Adrenal gland (tissue), 12 donors: ENCODE results near the gene MAST4. TPM values are rescaled to one million over a fixed set of nuclear protein-coding genes. Genes with fewer than 3 reads are reported as not detected.

ENCODE experiments used
- DNase-seq, 7 donors: peaks; one replicate each; pipeline ENCODE4 v3.0.0-alpha.2; 2019 to 2020
- H3K27ac ChIP-seq, 5 donors: fragments of 200-600 bp; sonication (generic) in 4 of 5; 1 replicate in 3 of 5; 2 replicates in 2 of 5; pipeline versions ENCODE4 v1.5.1 to v1.8.0; 2016 to 2020; ENCODE audit warnings: mild to moderate bottlenecking in 1 of 5
- H3K27me3 ChIP-seq: fragments of 200-600 bp; 2 replicates; pipeline ENCODE4 v1.8.0; 2021
- H3K36me3 ChIP-seq, 2 donors: fragments of 200-600 bp; replicated peaks in 1 of 2; 1 replicate in 1 of 2; 2 replicates in 1 of 2; pipeline versions ENCODE4 v1.5.1 to v1.8.0; 2018 to 2022
- H3K4me1 ChIP-seq, 2 donors: fragments of 200-600 bp; replicated peaks in 1 of 2; 1 replicate in 1 of 2; 2 replicates in 1 of 2; pipeline versions ENCODE4 v1.5.1 to v1.8.0; 2018 to 2021
- H3K4me3 ChIP-seq, 4 donors: fragments of 200-600 bp; sonication (generic) in 3 of 4; one replicate each; pipeline ENCODE4 v1.5.1; 2016 to 2018
- H3K9me3 ChIP-seq, 3 donors: fragments of 200-600 bp; sonication (generic) in 1 of 3; replicated peaks in 1 of 3; 1 replicate in 2 of 3; 2 replicates in 1 of 3; pipeline versions ENCODE4 v1.5.1 to v1.8.0; 2016 to 2021
- POLR2A ChIP-seq, 2 donors: fragments of 450-650 bp; IDR thresholded peaks; one replicate each; pipeline ENCODE4 v1.6.1; 2017; ENCODE audit warnings: antibody characterized with exemption in 2 of 2, mild to moderate bottlenecking in 2 of 2, moderate library complexity in 1 of 2
- WGBS, 4 donors: extraction: QIAGEN DNeasy Blood & Tissue Kit in 2 of 4; methylation state at CpG; one replicate each; pipeline versions ENCODE4 v1.1.5 to v1.1.7; 2013 to 2017; 5-methylcytosine and 5-hydroxymethylcytosine counted together
- intact Hi-C, 2 donors: fragments of 100-400 bp; cut with DNase I; formaldehyde crosslinking; loops; one replicate each; pipeline versions ENCODE4 v1.14.1 to v1.15.0; 2022 to 2023
- polyA plus RNA-seq, 3 donors: library from polyadenylated mRNA; stranded (reverse); fragments of 200-250 nt in 2 of 3; fragments of 350-450 nt in 1 of 3; fragmentation: Illumina TruSeq in 1 of 3; extraction: RNeasy Lipid Tissue Mini Kit (QIAGEN cat#74804) in 1 of 3; gene quantifications; one replicate each; pipeline ENCODE4 v1.2.3, GENCODE V29; 2013 to 2014
- total RNA-seq, 9 donors: library from RNA; depleted of rRNA in 4 of 9; stranded (reverse); fragments of >200 nt in 4 of 9; fragments of 120-200 nt in 1 of 9; fragmentation: NEBNext Ultra II Directional in 1 of 9; extraction: Animal tissue kit (Norgen Biotek cat#: 25700) in 1 of 9; gene quantifications; one replicate each; pipeline versions ENCODE4 v1.1.0 to v1.2.4, GENCODE V29; 2013 to 2023
- TF ChIP-seq, protein P1 (sequence below), 6 experiments: fragments of 450-650 bp in 4 of 6; fragments of 200-600 bp in 2 of 6; sonication (generic) in 1 of 6; IDR thresholded peaks; 1 replicate in 5 of 6; 2 replicates in 1 of 6; pipeline versions ENCODE4 v1.5.1 to v1.8.0; 2016 to 2021; ENCODE audit warnings: antibody characterized with exemption in 6 of 6, mild to moderate bottlenecking in 2 of 6, moderate library complexity in 1 of 6
- donor health status: healthy with polysubstance abuse.
- donor health status: Bipolar disorder and iron deficiency.
- donor health status: DM: yes; HTN: yes; CAD: no.
- donor health status: DM: no; HTN: no; CAD: no.
- donor health status: DM: no; HTN: no; CAD: no.
- donor health status: DM: yes; HTN: yes; CAD: no.

Gene MAST4
- total and polyA plus RNA-seq, 12 donors = 12.3 to 95.0 (median 42.8) TPM

DNA sequence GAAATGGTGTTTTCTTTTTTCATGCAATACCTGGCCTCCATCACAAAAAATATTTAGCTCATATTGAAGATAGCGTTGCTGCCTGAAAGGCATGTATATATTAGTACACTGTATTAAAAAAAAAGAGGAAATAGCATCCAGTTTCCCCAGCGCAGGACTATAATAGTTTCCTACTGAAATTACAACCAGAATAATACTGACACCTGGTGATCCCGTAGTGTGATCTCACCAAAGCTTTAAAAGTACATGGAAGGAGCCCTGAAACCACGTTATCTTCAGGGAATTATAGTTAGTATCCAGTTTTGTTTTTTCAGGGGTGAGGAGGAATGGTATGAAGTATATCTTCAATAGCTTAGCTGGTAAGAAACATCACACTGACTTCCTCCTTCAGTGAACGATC, 335.5 kb downstream of the MAST4 start:
- Histone ChIP-seq H3K27ac (no peak overlapping the region), H3K36me3 (no peaks in the 10 kb centered on the region), H3K4me3 (no peak overlapping the region), H3K9me3 (no peaks in the 10 kb centered on the region), H3K27me3 (no peaks in the 10 kb centered on the region), H3K4me1 (no peaks in the 10 kb centered on the region)
- TF ChIP-seq, protein P1, sequence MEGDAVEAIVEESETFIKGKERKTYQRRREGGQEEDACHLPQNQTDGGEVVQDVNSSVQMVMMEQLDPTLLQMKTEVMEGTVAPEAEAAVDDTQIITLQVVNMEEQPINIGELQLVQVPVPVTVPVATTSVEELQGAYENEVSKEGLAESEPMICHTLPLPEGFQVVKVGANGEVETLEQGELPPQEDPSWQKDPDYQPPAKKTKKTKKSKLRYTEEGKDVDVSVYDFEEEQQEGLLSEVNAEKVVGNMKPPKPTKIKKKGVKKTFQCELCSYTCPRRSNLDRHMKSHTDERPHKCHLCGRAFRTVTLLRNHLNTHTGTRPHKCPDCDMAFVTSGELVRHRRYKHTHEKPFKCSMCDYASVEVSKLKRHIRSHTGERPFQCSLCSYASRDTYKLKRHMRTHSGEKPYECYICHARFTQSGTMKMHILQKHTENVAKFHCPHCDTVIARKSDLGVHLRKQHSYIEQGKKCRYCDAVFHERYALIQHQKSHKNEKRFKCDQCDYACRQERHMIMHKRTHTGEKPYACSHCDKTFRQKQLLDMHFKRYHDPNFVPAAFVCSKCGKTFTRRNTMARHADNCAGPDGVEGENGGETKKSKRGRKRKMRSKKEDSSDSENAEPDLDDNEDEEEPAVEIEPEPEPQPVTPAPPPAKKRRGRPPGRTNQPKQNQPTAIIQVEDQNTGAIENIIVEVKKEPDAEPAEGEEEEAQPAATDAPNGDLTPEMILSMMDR (IDR thresholded peaks at IDR 0.05) = no peak
- no peak for TF ChIP-seq POLR2A (IDR thresholded peaks at IDR 0.05)
- no peak for DNase-seq
- WGBS, 4 donors = 79 to 84% (median 81%) methylated on average over 5 of the region's 5 CpGs
- intact Hi-C loops = no loop called here

DNA sequence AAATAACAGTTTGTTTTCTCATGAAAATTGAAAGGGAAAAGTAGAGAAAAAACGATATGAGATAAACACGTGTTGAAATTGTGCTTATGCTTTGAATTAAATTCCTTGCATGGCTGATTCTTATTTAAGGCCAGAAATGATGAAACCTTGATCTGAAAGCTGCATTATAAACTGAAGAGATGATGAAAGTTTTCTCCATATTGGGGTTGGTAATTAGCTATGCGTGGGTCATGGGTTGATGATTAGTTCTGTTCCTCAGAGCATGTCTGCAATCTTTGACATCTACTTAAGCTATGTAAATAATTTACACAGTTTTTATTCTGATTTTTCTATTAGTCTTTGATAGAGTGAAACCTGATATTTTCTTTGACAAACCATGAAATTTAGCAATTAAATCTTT, 336.3 kb downstream of the MAST4 start:
- 72 to 84% (median 82%) methylated on average over 3 of the region's 3 CpGs for WGBS, 4 donors
- Histone ChIP-seq H3K9me3 (no peaks in the 10 kb centered on the region), H3K27ac (no peak overlapping the region), H3K4me1 (no peaks in the 10 kb centered on the region), H3K4me3 (no peak overlapping the region), H3K27me3 (no peaks in the 10 kb centered on the region), H3K36me3 (no peaks in the 10 kb centered on the region)
- DNase-seq = no peak
- intact Hi-C loops = no loop called here
- no peak for TF ChIP-seq POLR2A (IDR thresholded peaks at IDR 0.05)
- TF ChIP-seq, protein P1 (IDR thresholded peaks at IDR 0.05) = no peak

DNA sequence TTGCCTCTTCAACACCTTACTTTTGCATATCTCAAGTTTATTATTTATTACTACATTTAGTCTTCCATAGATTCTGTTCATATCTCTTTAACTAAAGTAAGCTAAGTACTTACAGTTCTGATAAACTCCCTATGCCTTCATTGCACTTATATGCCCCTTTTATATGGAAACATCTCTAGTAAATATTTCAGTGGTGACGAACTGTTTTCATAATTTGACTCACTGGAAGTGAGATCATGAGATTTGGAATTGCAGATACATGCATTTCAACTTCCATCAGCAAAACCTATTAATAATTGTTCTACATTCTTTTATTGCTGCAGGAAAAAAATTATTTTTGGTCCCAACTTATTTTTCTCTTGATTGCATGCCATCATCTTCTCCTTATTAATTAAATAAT, 336.9 kb downstream of the MAST4 start:
- Histone ChIP-seq H3K4me1 (no peaks in the 10 kb centered on the region), H3K4me3 (no peak overlapping the region), H3K27ac (no peak overlapping the region), H3K36me3 (no peaks in the 10 kb centered on the region), H3K27me3 (no peaks in the 10 kb centered on the region), H3K9me3 (no peaks in the 10 kb centered on the region)
- TF ChIP-seq POLR2A (IDR thresholded peaks at IDR 0.05) = no peak
- no peak for DNase-seq
- WGBS, 4 donors = 87 to 92% (median 90%) methylated on average over 1 of the region's 1 CpG
- intact Hi-C loops = no loop called here

DNA sequence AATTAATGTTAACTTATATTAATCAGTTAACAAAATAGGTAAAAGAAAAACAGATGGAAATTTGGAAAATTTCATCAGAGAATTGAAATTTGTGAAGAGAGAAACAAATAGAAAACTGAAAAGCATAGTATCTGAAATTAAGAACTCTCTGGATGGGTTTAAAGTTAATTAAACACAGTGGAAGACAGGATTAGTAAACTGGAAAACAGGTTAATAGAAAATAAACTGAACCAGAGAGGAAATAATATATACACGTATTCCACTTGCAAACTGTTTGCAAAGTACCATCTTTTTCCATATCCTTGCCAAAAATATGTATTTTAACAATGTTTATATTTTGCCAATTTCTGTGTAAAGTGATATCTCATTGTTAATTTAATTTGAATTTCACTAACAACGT, 342.9 kb downstream of the MAST4 start:
- H3K4me3 ChIP-seq = no peak overlapping the region
- DNase-seq = no peak
- intact Hi-C loops = no loop called here
- no peaks in the 10 kb centered on the region for H3K36me3 ChIP-seq
- WGBS, 4 donors = 91 to 98% (median 94%) methylated on average over 2 of the region's 2 CpGs
- H3K9me3 ChIP-seq = peaks cover 0 to 6% (median 0%) of the 10 kb centered on the region in 3 donors
- TF ChIP-seq, protein P1 (IDR thresholded peaks at IDR 0.05) = no peak
- no peak for TF ChIP-seq POLR2A (IDR thresholded peaks at IDR 0.05)
- H3K4me1 ChIP-seq = no peaks in the 10 kb centered on the region
- H3K27ac ChIP-seq = no peak overlapping the region
- no peaks in the 10 kb centered on the region for H3K27me3 ChIP-seq
